IPS-18a (cell line): Measurements from ENCODE around the gene B3GAT2.

Experiments used
- H3K27ac ChIP-seq: one replicate; pipeline ENCODE4 v1.5.1; 2013; ENCODE audit warnings: low read length
- H3K27me3 ChIP-seq: one replicate; pipeline ENCODE4 v1.6.1; 2013; ENCODE audit warnings: mild to moderate bottlenecking, low read length; ENCODE audit not compliant: control insufficient read depth, insufficient read depth
- H3K36me3 ChIP-seq: one replicate; pipeline ENCODE4 v1.6.1; 2013; ENCODE audit warnings: low read depth, low read length; ENCODE audit not compliant: control insufficient read depth
- H3K4me1 ChIP-seq: one replicate; pipeline ENCODE4 v1.6.1; 2013; ENCODE audit warnings: low read depth, low read length; ENCODE audit not compliant: control insufficient read depth
- H3K4me3 ChIP-seq: one replicate; pipeline ENCODE4 v1.5.1; 2013; ENCODE audit warnings: low read length
- H3K9ac ChIP-seq: one replicate; pipeline ENCODE4 v1.6.1; 2013; ENCODE audit warnings: mild to moderate bottlenecking, low read length, moderate library complexity
- H3K9me3 ChIP-seq: one replicate; pipeline ENCODE4 v1.6.1; 2013; ENCODE audit warnings: low read depth, low read length; ENCODE audit not compliant: control insufficient read depth

Gene B3GAT2

GRCh38 chr6:70857387-70858077, 99.3 kb downstream of the B3GAT2 start:
- Histone ChIP-seq H3K4me3 (no peak overlapping the region), H3K27me3 (no peaks in the 10 kb centered on the region), H3K36me3 (peaks cover 3% of the 10 kb centered on the region), H3K9ac (no peak overlapping the region), H3K9me3 (no peaks in the 10 kb centered on the region), H3K27ac (no peak overlapping the region), H3K4me1 (no peaks in the 10 kb centered on the region)

- no peaks in the 10 kb centered on the region for H3K4me1 ChIP-seq
- peaks cover 8% of the 10 kb centered on the region for H3K9me3 ChIP-seq
- H3K27me3 ChIP-seq: no peaks in the 10 kb centered on the region
- H3K27ac ChIP-seq: no peak overlapping the region
- no peaks in the 10 kb centered on the region for H3K36me3 ChIP-seq
- no peak overlapping the region for H3K4me3 ChIP-seq
- H3K9ac ChIP-seq: no peak overlapping the region
Observed at GRCh38 chr6:70852667-70853246, 104.1 kb downstream of the B3GAT2 start.

DNA sequence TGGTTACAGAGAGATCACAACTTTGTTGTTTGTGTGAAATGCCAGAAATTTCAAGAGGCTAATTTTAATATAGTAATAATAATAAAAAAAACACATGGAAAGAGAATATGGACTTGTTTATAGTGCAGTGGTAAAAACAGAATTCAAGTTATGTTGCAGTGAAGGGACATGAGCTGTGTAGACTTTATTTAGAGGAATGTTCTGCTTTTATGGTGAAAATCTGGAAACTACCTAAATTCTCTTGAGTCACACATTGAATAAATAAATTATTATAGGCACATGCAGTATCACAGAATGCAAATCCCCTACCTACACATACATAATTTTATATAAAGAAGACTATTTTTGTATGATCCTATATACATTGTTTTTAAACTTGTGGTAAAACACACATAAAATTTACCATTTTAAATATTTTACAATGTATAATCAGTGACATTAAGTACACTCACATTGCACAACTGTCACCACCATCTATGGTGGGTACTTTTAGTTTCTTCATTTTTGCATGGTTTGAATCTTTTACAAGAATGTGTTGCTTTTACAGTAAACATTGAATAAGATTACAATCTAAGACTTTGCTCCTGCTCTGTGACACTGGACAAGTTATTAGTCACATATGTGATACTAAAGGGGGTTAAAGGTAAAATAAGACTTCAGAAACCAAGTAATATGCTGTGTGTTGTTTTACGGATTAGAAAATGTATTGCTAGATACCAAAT, 107.4 kb downstream of the B3GAT2 start:
- Histone ChIP-seq H3K4me3 (no peak overlapping the region), H3K27me3 (no peaks in the 10 kb centered on the region), H3K9me3 (peaks cover 8% of the 10 kb centered on the region), H3K36me3 (no peaks in the 10 kb centered on the region), H3K4me1 (no peaks in the 10 kb centered on the region), H3K27ac (no peak overlapping the region), H3K9ac (no peak overlapping the region)

GRCh38 chr6:70847106-70848084, 109.5 kb downstream of the B3GAT2 start:
- Histone ChIP-seq H3K36me3 (no peaks in the 10 kb centered on the region), H3K27me3 (no peaks in the 10 kb centered on the region), H3K9me3 (peaks cover 8% of the 10 kb centered on the region), H3K27ac (no peak overlapping the region), H3K9ac (no peak overlapping the region), H3K4me1 (no peaks in the 10 kb centered on the region), H3K4me3 (no peak overlapping the region)

DNA sequence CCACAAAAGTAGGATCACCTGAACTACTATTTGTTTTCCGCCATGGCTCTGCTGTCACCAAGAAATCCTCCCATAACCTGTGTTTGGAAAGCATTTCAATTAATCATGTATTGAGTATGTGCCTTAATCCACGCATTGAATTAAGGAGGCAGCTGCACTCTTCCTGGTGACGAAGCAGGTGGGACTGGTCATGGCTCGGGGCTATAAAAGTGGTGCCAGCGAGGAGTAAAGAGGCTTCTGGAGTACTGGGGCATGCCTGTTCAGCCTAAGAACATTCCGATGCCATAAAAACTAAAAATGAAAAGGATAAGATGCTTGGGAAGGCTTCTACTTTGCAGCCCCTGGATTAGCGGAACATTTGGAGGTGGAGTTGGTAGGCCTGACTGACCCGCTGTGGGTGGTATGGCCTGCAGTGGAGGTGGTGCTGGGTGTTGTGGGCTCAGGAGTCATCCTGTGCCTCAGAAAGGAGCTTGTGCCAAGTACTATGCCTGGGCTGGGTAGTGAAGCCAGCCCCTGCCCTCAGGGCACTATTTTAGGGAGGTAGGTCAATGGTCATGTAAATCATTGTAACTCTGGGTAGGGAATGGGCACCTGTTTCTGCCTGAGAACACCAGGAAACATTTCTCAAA, 110.5 kb downstream of the B3GAT2 start:
- H3K4me1 ChIP-seq: no peaks in the 10 kb centered on the region
- H3K4me3 ChIP-seq: no peak overlapping the region
- H3K27me3 ChIP-seq: no peaks in the 10 kb centered on the region
- H3K9ac ChIP-seq: no peak overlapping the region
- peaks cover 8% of the 10 kb centered on the region for H3K9me3 ChIP-seq
- no peak overlapping the region for H3K27ac ChIP-seq
- no peaks in the 10 kb centered on the region for H3K36me3 ChIP-seq

- Histone ChIP-seq H3K27me3 (no peaks in the 10 kb centered on the region), H3K27ac (no peak overlapping the region), H3K9ac (no peak overlapping the region), H3K9me3 (peaks cover 8% of the 10 kb centered on the region), H3K4me1 (no peaks in the 10 kb centered on the region), H3K36me3 (no peaks in the 10 kb centered on the region), H3K4me3 (no peak overlapping the region)
Observed at GRCh38 chr6:70844301-70844700, 112.6 kb downstream of the B3GAT2 start.

- Histone ChIP-seq H3K9ac (no peak overlapping the region), H3K4me1 (no peaks in the 10 kb centered on the region), H3K36me3 (no peaks in the 10 kb centered on the region), H3K27me3 (no peaks in the 10 kb centered on the region), H3K9me3 (peaks cover 1% of the 10 kb centered on the region), H3K4me3 (no peak overlapping the region), H3K27ac (no peak overlapping the region)
Observed at GRCh38 chr6:70843328-70843918, 113.4 kb downstream of the B3GAT2 start.

GRCh38 chr6:70842541-70842940, 114.3 kb downstream of the B3GAT2 start:
- Histone ChIP-seq H3K4me3 (no peak overlapping the region), H3K9me3 (no peaks in the 10 kb centered on the region), H3K4me1 (no peaks in the 10 kb centered on the region), H3K9ac (no peak overlapping the region), H3K27me3 (no peaks in the 10 kb centered on the region), H3K36me3 (no peaks in the 10 kb centered on the region), H3K27ac (no peak overlapping the region)

- Histone ChIP-seq H3K27ac (no peak overlapping the region), H3K4me1 (no peaks in the 10 kb centered on the region), H3K9ac (no peak overlapping the region), H3K4me3 (no peak overlapping the region), H3K9me3 (no peaks in the 10 kb centered on the region), H3K36me3 (no peaks in the 10 kb centered on the region), H3K27me3 (no peaks in the 10 kb centered on the region)
Observed at GRCh38 chr6:70841112-70841511, 115.7 kb downstream of the B3GAT2 start.

GRCh38 chr6:70839286-70840266, 117.3 kb downstream of the B3GAT2 start:
- no peak overlapping the region for H3K27ac ChIP-seq

More at GRCh38 chr6:70839286-70840266, 117.3 kb downstream of the B3GAT2 start:
- Histone ChIP-seq H3K27me3 (no peaks in the 10 kb centered on the region), H3K9ac (no peak overlapping the region), H3K36me3 (no peaks in the 10 kb centered on the region), H3K4me1 (no peaks in the 10 kb centered on the region), H3K4me3 (no peak overlapping the region), H3K9me3 (no peaks in the 10 kb centered on the region)
